CD14-positive monocyte (primary cell): ENCODE measurements around the gene PARS2. TPM values are rescaled to one million over a fixed set of nuclear protein-coding genes. Genes with fewer than 3 reads are reported as not detected.

Experiments
- DNase-seq, 3 donors: peaks; one replicate each; pipeline ENCODE4 v3.0.0-alpha.2; 2011 to 2022
- H2AFZ ChIP-seq: 2 replicates; pipeline ENCODE4 v1.6.0; 2012; ENCODE audit warnings: mild to moderate bottlenecking, low read depth, low read length, inconsistent platforms; ENCODE audit not compliant: insufficient read depth, poor library complexity, severe bottlenecking
- H3K27ac ChIP-seq, 2 donors: 1 replicate in 1 of 2; 2 replicates in 1 of 2; pipeline ENCODE4 v1.5.1; 2012 to 2013; ENCODE audit warnings: low read length in 2 of 2, control low read depth in 1 of 2, inconsistent platforms in 1 of 2, low read depth in 1 of 2, mild to moderate bottlenecking in 1 of 2
- H3K27me3 ChIP-seq, 2 donors: one replicate each; pipeline versions ENCODE4 v1.6.0 to v1.6.1; 2011 to 2013; ENCODE audit warnings: low read length in 2 of 2; ENCODE audit not compliant: control insufficient read depth in 2 of 2, insufficient read depth in 2 of 2
- H3K36me3 ChIP-seq, 2 donors: replicated peaks in 1 of 2; 1 replicate in 1 of 2; 2 replicates in 1 of 2; pipeline versions ENCODE4 v1.5.1 to v1.6.1; 2012 to 2013; ENCODE audit warnings: low read length in 2 of 2, control low read depth in 1 of 2, inconsistent platforms in 1 of 2, mild to moderate bottlenecking in 1 of 2; ENCODE audit not compliant: insufficient read depth in 2 of 2, control insufficient read depth in 1 of 2
- H3K4me1 ChIP-seq, 2 donors: 1 replicate in 1 of 2; 2 replicates in 1 of 2; pipeline versions ENCODE4 v1.5.1 to v1.6.1; 2012 to 2013; ENCODE audit warnings: low read length in 2 of 2, control low read depth in 1 of 2, inconsistent platforms in 1 of 2, mild to moderate bottlenecking in 1 of 2, moderate library complexity in 1 of 2; ENCODE audit not compliant: insufficient read depth in 2 of 2, control insufficient read depth in 1 of 2
- H3K4me2 ChIP-seq: replicated peaks from 2 replicates; pipeline ENCODE3; 2012; ENCODE audit warnings: low read length, moderate library complexity, mild to moderate bottlenecking; ENCODE audit not compliant: poor library complexity, severe bottlenecking; ENCODE audit errors: extremely low read depth
- H3K4me3 ChIP-seq, 3 experiments: fragments of 200-600 bp in 1 of 3; sonication (generic) in 1 of 3; replicated peaks in 1 of 3; 1 replicate in 2 of 3; 2 replicates in 1 of 3; pipeline ENCODE4 v1.5.1; 2011 to 2013; ENCODE audit warnings: low read length in 3 of 3, mild to moderate bottlenecking in 3 of 3, control low read depth in 2 of 3, low read depth in 2 of 3, inconsistent platforms in 1 of 3, moderate library complexity in 1 of 3
- H3K79me2 ChIP-seq: 2 replicates; pipeline ENCODE4 v1.6.0; 2012; ENCODE audit warnings: mild to moderate bottlenecking, control low read depth, inconsistent platforms, low read length, moderate library complexity; ENCODE audit not compliant: insufficient read depth
- H3K9ac ChIP-seq: 2 replicates; pipeline ENCODE4 v1.6.0; 2017; ENCODE audit warnings: low read length, mild to moderate bottlenecking; ENCODE audit not compliant: insufficient read depth, poor library complexity, severe bottlenecking
- H3K9me3 ChIP-seq, 2 donors: replicated peaks in 1 of 2; 1 replicate in 1 of 2; 2 replicates in 1 of 2; pipeline versions ENCODE4 v1.5.1 to v1.6.1; 2012 to 2013; ENCODE audit warnings: low read length in 2 of 2, control low read depth in 1 of 2; ENCODE audit not compliant: control insufficient read depth in 1 of 2, insufficient read depth in 1 of 2
- H4K20me1 ChIP-seq: 2 replicates; pipeline ENCODE4 v1.6.0; 2012; ENCODE audit warnings: mild to moderate bottlenecking, low read length, control low read depth, moderate library complexity; ENCODE audit not compliant: insufficient read depth
- H3K27ac Mint-ChIP-seq, 7 donors: one replicate each; pipeline ENCODE4 v1.8.0; 2020; ENCODE audit warnings: mild to moderate bottlenecking in 7 of 7, mixed read lengths in 7 of 7, moderate library complexity in 6 of 7, inconsistent platforms in 2 of 7
- H3K27me3 Mint-ChIP-seq, 3 donors: one replicate each; pipeline ENCODE4 v1.8.0; 2021 to 2022; ENCODE audit warnings: low read depth in 3 of 3, mild to moderate bottlenecking in 3 of 3, mixed read lengths in 3 of 3, moderate library complexity in 3 of 3, inconsistent platforms in 1 of 3
- H3K36me3 Mint-ChIP-seq, 2 donors: one replicate each; pipeline ENCODE4 v1.8.0; 2020; ENCODE audit warnings: mixed read lengths in 2 of 2, inconsistent platforms in 1 of 2, mild to moderate bottlenecking in 1 of 2
- H3K4me1 Mint-ChIP-seq: one replicate; pipeline ENCODE4 v1.8.0; 2020; ENCODE audit warnings: mild to moderate bottlenecking, mixed read lengths
- H3K4me3 Mint-ChIP-seq, 2 donors: one replicate each; pipeline ENCODE4 v1.8.0; 2020; ENCODE audit warnings: mild to moderate bottlenecking in 2 of 2, mixed read lengths in 2 of 2, moderate library complexity in 1 of 2
- H3K9me3 Mint-ChIP-seq, 7 donors: one replicate each; pipeline ENCODE4 v1.8.0; 2020 to 2022; ENCODE audit warnings: mixed read lengths in 7 of 7, mild to moderate bottlenecking in 6 of 7, moderate library complexity in 6 of 7, inconsistent platforms in 2 of 7
- WGBS: methylation state at CpG from one replicate; pipeline ENCODE4 v1.1.5; 2013; ENCODE audit warnings: missing lambda C conversion rate; ENCODE audit not compliant: insufficient coverage; 5-methylcytosine and 5-hydroxymethylcytosine counted together
- intact Hi-C, 2 donors: fragments of 100-400 bp; cut with micrococcal nuclease; formaldehyde crosslinking; loops; one replicate each; pipeline versions ENCODE4 v1.15.0 to v1.15.1; 2023
- polyA plus RNA-seq, 3 donors: library from polyadenylated mRNA; depleted of rRNA in 1 of 3; unstranded in 2 of 3; stranded (reverse) in 1 of 3; fragments of 300-500 nt in 2 of 3; fragments of >200 nt in 1 of 3; fragmentation: Illumina TruSeq in 2 of 3; gene quantifications; 1 replicate in 2 of 3; 2 replicates in 1 of 3; pipeline ENCODE4 v1.2.3, GENCODE V29; 2012 to 2021
- TF ChIP-seq, protein P1 (sequence below): fragments of 200-600 bp; IDR thresholded peaks from one replicate; pipeline ENCODE4 v1.8.0; 2022; ENCODE audit warnings: antibody characterized with exemption, mild to moderate bottlenecking

The PARS2 gene
- polyA plus RNA-seq, 3 donors: 0.73 to 1.2 (median 0.92) TPM

DNA sequence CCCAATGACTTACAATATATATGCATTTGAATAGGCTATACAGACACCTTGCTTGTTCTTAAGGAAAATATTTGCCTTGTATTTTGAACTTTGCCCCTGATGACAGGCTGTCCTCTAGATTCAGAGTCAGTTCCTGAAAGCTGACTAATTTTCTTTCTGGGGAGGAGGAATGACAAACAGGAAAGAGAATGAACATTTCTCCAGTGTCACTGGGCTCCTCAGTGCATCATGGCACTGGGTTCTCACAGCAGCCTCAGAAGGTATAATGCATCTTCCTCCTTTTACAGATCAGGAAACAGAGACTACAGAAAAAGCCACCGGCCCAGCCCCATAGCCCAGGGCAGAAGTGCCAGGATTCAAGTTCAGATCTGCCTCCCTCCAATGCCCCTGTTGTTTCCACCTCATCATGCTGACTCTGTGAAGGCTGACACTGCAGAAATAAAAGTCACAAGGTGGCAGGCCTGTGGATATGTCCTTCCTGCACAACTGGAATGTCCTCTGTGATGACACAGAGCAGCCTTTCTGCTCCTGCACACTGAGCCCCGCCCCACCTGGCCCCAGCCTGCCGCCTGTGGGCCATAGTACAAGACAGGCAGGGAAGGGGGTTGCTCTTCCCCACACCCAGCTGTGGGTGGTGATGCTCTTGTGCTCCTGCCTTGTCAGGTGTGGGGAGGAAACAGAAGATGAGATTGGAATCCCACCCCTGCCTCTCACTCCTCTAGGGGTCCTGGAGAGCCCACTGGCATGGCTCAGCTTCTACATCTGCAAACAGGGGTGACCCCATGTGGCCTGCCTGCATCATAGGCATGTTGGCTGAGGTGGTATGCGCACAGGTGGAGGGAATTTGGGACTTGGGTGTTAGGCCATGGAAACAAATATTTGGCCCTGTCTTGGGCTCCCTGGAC, 30.4 kb upstream of the PARS2 start:
- Histone ChIP-seq H3K27ac (no peak overlapping the region), H3K36me3 (no peaks in the 10 kb centered on the region), H3K79me2 (no peaks in the 10 kb centered on the region), H3K27me3 (peaks cover 0 to 4% of the 10 kb centered on the region in 2 donors), H3K4me3 (no peak overlapping the region), H3K4me2 (no peak overlapping the region), H3K9me3 (peaks cover 0 to 4% of the 10 kb centered on the region in 2 donors), H4K20me1 (no peaks in the 10 kb centered on the region), H2AFZ (no peak overlapping the region), H3K4me1 (peaks cover 3 to 9% of the 10 kb centered on the region in 2 donors), H3K9ac (no peak overlapping the region)
- Mint-ChIP-seq H3K27ac (peak overlapping the region in 1 of 7 donors; percentile 61), H3K27me3 (peaks cover 0 to 9% (median 4%) of the 10 kb centered on the region in 3 donors), H3K4me1 (peaks cover 9% of the 10 kb centered on the region), H3K4me3 (no peak overlapping the region), H3K9me3 (peaks cover 0 to 10% (median 7%) of the 10 kb centered on the region in 7 donors), H3K36me3 (no peaks in the 10 kb centered on the region)
- TF ChIP-seq, protein P1, sequence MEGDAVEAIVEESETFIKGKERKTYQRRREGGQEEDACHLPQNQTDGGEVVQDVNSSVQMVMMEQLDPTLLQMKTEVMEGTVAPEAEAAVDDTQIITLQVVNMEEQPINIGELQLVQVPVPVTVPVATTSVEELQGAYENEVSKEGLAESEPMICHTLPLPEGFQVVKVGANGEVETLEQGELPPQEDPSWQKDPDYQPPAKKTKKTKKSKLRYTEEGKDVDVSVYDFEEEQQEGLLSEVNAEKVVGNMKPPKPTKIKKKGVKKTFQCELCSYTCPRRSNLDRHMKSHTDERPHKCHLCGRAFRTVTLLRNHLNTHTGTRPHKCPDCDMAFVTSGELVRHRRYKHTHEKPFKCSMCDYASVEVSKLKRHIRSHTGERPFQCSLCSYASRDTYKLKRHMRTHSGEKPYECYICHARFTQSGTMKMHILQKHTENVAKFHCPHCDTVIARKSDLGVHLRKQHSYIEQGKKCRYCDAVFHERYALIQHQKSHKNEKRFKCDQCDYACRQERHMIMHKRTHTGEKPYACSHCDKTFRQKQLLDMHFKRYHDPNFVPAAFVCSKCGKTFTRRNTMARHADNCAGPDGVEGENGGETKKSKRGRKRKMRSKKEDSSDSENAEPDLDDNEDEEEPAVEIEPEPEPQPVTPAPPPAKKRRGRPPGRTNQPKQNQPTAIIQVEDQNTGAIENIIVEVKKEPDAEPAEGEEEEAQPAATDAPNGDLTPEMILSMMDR: no peak
- intact Hi-C loops: no loop called here
- no peak for DNase-seq
- 53% methylated on average over 2 of the region's 4 CpGs for WGBS

DNA sequence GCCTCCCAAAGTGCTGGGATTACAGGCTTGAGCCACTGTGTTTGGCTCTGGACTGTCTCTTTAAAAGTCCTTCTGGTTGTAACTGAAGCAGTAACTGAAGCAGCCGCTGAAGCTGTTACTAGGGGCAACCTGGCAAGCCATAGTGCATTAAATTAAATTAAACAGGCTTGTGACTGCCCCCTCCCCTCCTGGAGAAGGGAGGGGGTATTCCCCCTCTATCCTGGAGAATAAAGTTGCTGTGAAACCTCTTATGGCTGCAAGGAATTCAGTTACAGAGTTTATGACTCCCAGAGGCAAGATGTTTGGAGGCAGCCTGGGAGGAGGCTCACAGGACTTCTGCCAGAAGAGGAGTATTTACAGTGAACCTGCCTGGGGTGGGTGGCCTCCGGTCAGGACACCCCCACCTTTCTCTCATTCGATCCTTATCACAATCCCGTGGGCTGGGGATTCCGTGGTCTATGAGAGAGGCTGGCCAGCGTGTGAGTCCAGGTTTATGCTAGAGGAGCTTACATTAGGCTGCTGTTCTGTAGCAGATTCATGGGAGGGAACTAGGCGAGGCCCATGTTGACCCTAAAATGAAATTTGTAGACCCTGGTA, 28.5 kb upstream of the PARS2 start:
- Histone ChIP-seq H3K27me3 (no peaks in the 10 kb centered on the region), H3K9ac (no peak overlapping the region), H3K36me3 (no peaks in the 10 kb centered on the region), H3K4me2 (no peak overlapping the region), H4K20me1 (no peaks in the 10 kb centered on the region), H3K4me3 (no peak overlapping the region), H3K27ac (no peak overlapping the region), H3K4me1 (no peaks in the 10 kb centered on the region), H3K79me2 (no peaks in the 10 kb centered on the region), H2AFZ (no peak overlapping the region), H3K9me3 (peaks cover 0 to 4% of the 10 kb centered on the region in 2 donors)
- DNase-seq: no peak
- 84% methylated on average over 2 of the region's 7 CpGs for WGBS
- intact Hi-C loops: no loop called here
- no peak overlapping the region for H3K4me3 Mint-ChIP-seq
- H3K4me1 Mint-ChIP-seq: peaks cover 7% of the 10 kb centered on the region
- no peak overlapping the region for H3K27ac Mint-ChIP-seq
- H3K27me3 Mint-ChIP-seq: no peaks in the 10 kb centered on the region
- H3K9me3 Mint-ChIP-seq: peaks cover 0 to 10% (median 7%) of the 10 kb centered on the region in 7 donors
- no peaks in the 10 kb centered on the region for H3K36me3 Mint-ChIP-seq
- TF ChIP-seq, protein P1: no peak
